ENCODE measurements around the gene RNF217.

The RNF217 gene

GRCh38 chr6:125099211-125100073, 137.2 kb downstream of the RNF217 start:
- DNase-seq (ENCODE audit: low read depth), result no peak

- DNase-seq (ENCODE audit: low read depth), result no peak
Measured at GRCh38 chr6:125100074-125100652, 137.9 kb downstream of the RNF217 start.

DNA sequence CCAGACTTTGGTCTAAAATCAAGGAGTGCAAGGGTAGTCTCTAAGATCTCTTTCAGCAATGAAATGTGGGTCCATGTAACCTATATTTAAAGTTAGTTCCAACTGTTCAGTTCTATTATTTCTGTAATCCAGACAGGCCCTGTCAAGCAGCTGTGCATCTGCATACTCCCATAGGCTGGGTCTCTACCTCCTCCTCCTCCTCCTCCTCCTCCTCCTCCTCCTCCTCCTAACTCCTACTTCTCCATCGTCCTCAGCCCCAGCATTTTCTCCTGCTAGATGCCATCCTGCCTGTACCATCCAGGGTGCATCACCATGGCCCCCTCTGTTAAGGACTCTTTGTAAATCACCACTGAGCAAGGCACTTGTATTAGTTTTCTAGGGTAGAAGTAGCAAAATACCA, 138.9 kb downstream of the RNF217 start:
- DNase-seq (ENCODE audit: low read depth), result no peak

- no peak for DNase-seq (ENCODE audit: low read depth)
Measured at GRCh38 chr6:125101631-125102030, 139.4 kb downstream of the RNF217 start.

GRCh38 chr6:125102411-125102810, 140.2 kb downstream of the RNF217 start:
- DNase-seq (ENCODE audit: low read depth), result no peak

DNA sequence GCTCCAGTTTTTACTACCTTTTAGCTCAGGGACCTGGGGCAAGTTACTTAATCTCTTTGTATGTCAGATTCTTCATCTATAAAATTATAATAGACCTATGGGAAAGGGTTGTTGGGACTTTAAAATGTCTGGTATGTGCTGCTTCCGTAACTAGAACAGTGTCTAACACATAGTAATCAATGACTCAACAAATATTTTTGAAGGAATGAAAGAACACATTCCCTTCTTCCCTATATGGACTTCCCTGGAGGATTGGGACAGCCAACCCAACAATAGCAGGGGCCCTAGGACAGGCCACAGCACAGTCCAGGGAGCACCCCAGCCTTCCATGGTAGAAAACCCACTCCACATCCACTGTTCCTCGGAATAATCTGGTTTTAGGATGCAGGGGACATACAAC, 140.7 kb downstream of the RNF217 start:
- no peak for DNase-seq (ENCODE audit: low read depth)

DNA sequence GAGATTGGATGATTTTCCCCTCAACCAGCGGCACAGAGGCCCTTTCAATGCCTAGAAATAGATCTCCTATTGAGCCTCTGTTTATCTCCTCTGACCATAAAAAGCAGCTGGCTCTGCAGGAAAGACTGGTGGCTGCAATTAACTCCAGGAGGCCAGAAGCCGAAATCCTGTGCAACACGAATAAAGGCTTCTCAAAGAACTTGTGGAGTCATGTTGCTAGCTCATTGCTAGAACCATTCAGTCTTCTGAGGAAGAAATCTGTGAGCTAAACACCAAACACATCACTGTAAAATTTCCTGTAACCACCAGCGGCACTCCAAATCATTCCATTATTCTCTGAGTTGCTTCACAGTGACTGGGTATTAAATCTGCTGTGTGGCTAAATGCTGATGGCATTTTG, 142.2 kb downstream of the RNF217 start:
- DNase-seq (ENCODE audit: low read depth), result no peak

- DNase-seq (ENCODE audit: low read depth), result no peak
Measured at GRCh38 chr6:125107048-125107447, 144.8 kb downstream of the RNF217 start.

GRCh38 chr6:125107896-125108295, 145.7 kb downstream of the RNF217 start:
- no peak for DNase-seq (ENCODE audit: low read depth)

DNA sequence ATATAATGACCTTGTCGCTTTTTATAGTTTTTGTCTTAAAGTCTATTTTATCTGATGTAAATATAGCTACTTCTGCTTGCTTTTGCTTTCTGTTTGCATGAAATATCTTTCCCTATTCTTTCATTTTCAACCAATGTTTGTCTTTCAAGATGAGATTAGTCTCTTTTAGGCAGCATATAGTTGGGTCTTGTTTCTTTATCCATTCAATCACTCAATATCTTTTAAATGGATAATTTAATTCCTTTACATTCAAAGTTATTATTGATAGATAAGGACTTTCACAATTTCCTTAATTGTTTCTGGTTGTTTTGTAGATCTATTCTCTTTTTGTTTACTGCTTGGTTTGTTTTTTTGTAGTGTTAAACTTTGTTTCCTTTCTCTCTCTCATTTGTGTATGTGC, 147.8 kb downstream of the RNF217 start:
- no peak for DNase-seq (ENCODE audit: low read depth)

GRCh38 chr6:125111219-125111983, 149.2 kb downstream of the RNF217 start:
- DNase-seq (ENCODE audit: low read depth), result no peak

DNA sequence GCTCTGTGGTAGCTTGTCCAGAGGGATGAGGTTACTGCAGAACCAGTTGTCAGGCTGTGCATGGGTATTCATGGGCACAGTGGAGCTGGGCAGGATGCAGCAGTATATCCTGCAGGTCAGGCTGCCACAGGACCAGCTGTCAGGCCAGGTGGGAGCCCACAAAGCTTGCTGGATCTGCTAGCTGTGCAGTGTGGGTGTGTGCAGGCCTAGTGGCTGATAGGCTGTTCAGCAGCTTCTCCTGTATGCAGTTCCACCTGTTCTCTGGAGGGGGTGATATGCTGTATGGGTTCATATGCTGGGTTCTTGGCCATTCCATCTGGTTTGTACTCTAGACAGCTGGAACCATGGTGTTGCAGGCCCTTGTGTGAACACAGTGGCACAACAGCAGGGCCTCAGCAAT, 150.7 kb downstream of the RNF217 start:
- DNase-seq (ENCODE audit: low read depth), result no peak

- DNase-seq (ENCODE audit: low read depth), result no peak
Measured at GRCh38 chr6:125114248-125114858, 152.1 kb downstream of the RNF217 start.

GRCh38 chr6:125116170-125116569, 153.9 kb downstream of the RNF217 start:
- DNase-seq (ENCODE audit: low read depth), result no peak

GRCh38 chr6:125116710-125117109, 154.5 kb downstream of the RNF217 start:
- no peak for DNase-seq (ENCODE audit: low read depth)

GRCh38 chr6:125117818-125118217, 155.6 kb downstream of the RNF217 start:
- DNase-seq (ENCODE audit: low read depth), result no peak

GRCh38 chr6:125120054-125120590, 157.9 kb downstream of the RNF217 start:
- DNase-seq (ENCODE audit: low read depth), result no peak

- no peak for DNase-seq (ENCODE audit: low read depth)
Measured at GRCh38 chr6:125121894-125122293, 159.7 kb downstream of the RNF217 start.

DNA sequence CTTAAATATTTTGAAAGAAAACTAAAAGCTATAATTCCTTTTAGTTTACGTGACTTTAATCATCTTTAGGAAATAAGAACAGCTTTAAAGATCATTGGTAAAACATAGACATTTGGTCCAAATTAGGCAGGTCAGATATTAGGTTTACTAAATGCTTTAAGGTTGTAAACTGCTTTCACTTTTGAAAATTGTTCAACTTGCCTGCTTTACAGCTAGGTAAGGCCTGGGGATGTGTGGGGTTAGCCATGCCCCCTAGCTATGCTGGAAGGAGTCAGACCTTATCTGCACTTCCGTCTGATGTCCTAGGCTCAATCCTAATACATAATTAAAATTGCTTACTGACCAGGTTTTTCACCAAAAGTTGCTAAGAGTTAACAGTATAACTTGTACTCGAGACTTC, 160.8 kb downstream of the RNF217 start:
- no peak for DNase-seq (ENCODE audit: low read depth)

DNA sequence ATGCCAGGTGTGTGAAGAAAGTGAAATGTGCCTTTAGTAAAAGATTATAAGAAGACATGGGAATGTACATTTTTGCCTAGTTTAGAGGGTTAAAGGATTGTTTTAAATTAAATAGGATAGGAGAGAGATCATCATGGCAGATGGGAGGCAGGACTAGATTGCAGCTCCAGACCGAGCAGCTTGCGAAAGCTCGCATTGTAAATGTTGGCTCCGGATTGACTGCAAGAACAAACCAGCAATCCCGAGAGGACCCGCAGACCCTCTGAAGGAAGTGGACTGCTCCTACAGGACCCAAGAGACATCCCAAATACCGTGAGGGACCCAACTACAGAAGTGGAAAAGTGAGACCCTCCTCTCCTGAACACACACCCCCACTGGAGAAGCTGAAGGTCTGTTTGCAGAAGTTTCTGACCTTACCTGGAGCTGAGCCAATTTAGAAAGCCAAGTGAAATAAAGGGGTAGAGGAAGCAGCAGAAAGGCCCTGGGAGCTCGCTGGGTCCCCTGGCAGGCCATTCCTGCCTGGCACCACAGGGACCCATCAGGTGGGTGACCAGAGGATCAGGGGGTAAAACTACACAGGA, 161.3 kb downstream of the RNF217 start:
- DNase-seq (ENCODE audit: low read depth), result no peak

GRCh38 chr6:125124049-125124669, 161.9 kb downstream of the RNF217 start:
- no peak for DNase-seq (ENCODE audit: low read depth)

Data from stimulated activated CD8-positive, alpha-beta memory T cell treated with anti-CD3 and anti-CD28 coated beads, Interleukin-12 subunit alpha, Interleukin-12 subunit beta, amount 100 ng/mL, for 1 hour (primary cell).